GM12892 (cell line): ENCODE measurements around the gene THBS2.

Source experiments
- POLR2A ChIP-seq: IDR thresholded peaks from 2 replicates; pipeline ENCODE4 v1.6.1; 2011; ENCODE audit warnings: low read depth, low read length, control low read depth
- POLR2AphosphoS5 ChIP-seq: IDR thresholded peaks from 2 replicates; pipeline ENCODE4 v1.6.1; 2011; ENCODE audit warnings: low read depth, low read length, control low read depth
- TAF1 ChIP-seq: IDR thresholded peaks from 2 replicates; pipeline ENCODE4 v1.6.1; 2011; ENCODE audit warnings: low read depth, mild to moderate bottlenecking, control low read depth, low read length, borderline replicate concordance

DNA sequence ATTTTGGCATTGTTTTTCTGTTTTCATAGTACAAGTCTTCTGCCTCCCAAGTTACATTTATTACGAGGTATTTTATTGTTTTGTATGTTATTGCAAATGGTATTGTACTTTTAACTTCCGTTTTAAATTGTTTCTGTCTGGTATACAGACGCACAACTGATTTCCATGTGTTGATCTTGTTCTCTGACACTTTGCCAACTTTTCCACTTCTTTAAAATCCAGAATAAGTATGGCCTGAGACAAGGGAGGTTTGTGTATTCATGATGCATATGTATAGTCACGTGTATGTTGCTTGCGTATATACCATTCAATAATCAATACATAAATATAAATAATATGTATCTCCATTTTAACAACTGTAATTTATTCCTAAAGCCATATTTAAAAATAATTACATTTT, 41.2 kb downstream of the THBS2 start:
- no peak for TF ChIP-seq POLR2A
- no peak for TF ChIP-seq POLR2AphosphoS5
- no peak for TF ChIP-seq TAF1
